HepG2 (cell line): ENCODE results near the gene SUSD3. TPM values are rescaled to one million over a fixed set of nuclear protein-coding genes. Genes with fewer than 3 reads are reported as not detected.

ENCODE experiments used
- ATF5 ChIP-seq: sonication (generic); formaldehyde crosslinking; IDR thresholded peaks from 2 replicates; pipeline ENCODE4 v1.4.0; 2020; ENCODE audit warnings: mild to moderate bottlenecking, low read depth, missing genetic modification reagents
- IKZF4 ChIP-seq: sonication (generic); formaldehyde crosslinking; IDR thresholded peaks from 2 replicates; pipeline ENCODE4 v1.5.1; 2020; ENCODE audit warnings: borderline replicate concordance, mild to moderate bottlenecking, low read depth, missing genetic modification reagents; ENCODE audit errors: not compliant biosample characterization
- MYC ChIP-seq: sonication (generic); formaldehyde crosslinking; IDR thresholded peaks from 2 replicates; pipeline ENCODE4 v1.9.0; 2021; ENCODE audit warnings: missing genetic modification reagents, borderline replicate concordance
- REXO4 ChIP-seq: sonication (generic); formaldehyde crosslinking; IDR thresholded peaks from 2 replicates; pipeline ENCODE4 v1.8.0; 2022; ENCODE audit warnings: missing genetic modification reagents, mild to moderate bottlenecking, borderline replicate concordance
- SOX6 ChIP-seq, 2 experiments: fragments of 450-650 bp in 1 of 2; sonication (generic) in 1 of 2; formaldehyde crosslinking in 1 of 2; IDR thresholded peaks; 2 replicates each; pipeline versions ENCODE4 v1.4.0 to v1.6.1; 2017 to 2020; ENCODE audit warnings: antibody characterized with exemption in 1 of 2, mild to moderate bottlenecking in 1 of 2, missing genetic modification reagents in 1 of 2
- SRSF1 ChIP-seq: fragments of 200-400 bp; formaldehyde crosslinking; optimal IDR thresholded peaks from 2 replicates; pipeline ENCODE3; 2017; ENCODE audit warnings: mild to moderate bottlenecking, low read depth, low read length, moderate library complexity
- ZBTB37 ChIP-seq: sonication (generic); formaldehyde crosslinking; IDR thresholded peaks from 2 replicates; pipeline ENCODE4 v1.4.0; 2020; ENCODE audit warnings: mild to moderate bottlenecking, missing genetic modification reagents
- ZNF207 ChIP-seq: fragments of 450-650 bp; IDR thresholded peaks from 2 replicates; pipeline ENCODE4 v1.6.1; 2016; ENCODE audit warnings: antibody characterized with exemption, borderline replicate concordance
- ZNF468 ChIP-seq: sonication (generic); formaldehyde crosslinking; IDR thresholded peaks from 2 replicates; pipeline ENCODE4 v1.8.0; 2022; ENCODE audit warnings: mild to moderate bottlenecking, moderate library complexity, missing genetic modification reagents
- ZNF574 ChIP-seq: sonication (generic); formaldehyde crosslinking; IDR thresholded peaks from 2 replicates; pipeline ENCODE4 v1.4.0; 2020; ENCODE audit warnings: missing genetic modification reagents
- ZNF83 ChIP-seq: sonication (generic); formaldehyde crosslinking; IDR thresholded peaks from 2 replicates; pipeline ENCODE4 v1.4.0; 2020; ENCODE audit warnings: missing genetic modification reagents, mild to moderate bottlenecking, borderline replicate concordance
- polyA plus RNA-seq, 8 experiments: library from polyadenylated mRNA; depleted of rRNA in 3 of 8; stranded (reverse) in 7 of 8; unstranded in 1 of 8; fragments of >200 nt; fragmentation: Illumina TruSeq in 4 of 8; extraction: Trizol in 4 of 8; gene quantifications; 2 replicates each; pipeline versions ENCODE4 v1.2.1 to v1.2.3, GENCODE V29; 2011 to 2016; ENCODE audit warnings: low read depth in 4 of 8, missing spikeins in 1 of 8, mixed read lengths in 1 of 8; ENCODE audit not compliant: insufficient read depth in 1 of 8
- total RNA-seq, 5 experiments: library from RNA; depleted of rRNA; stranded (reverse); fragments of >200 nt; fragmentation: Illumina TruSeq; extraction: Trizol; gene quantifications; 2 replicates each; pipeline ENCODE4 v1.2.3, GENCODE V29; 2016; ENCODE audit warnings: low read depth in 1 of 5

The SUSD3 gene
- total and polyA plus RNA-seq, 2 of the 13 experiments (the other 11 are each of a cell fraction or from before 2014, with no cell fraction given) = 7.0 to 9.1 TPM

GRCh38 chr9:93061791-93062763 is 3.6 kb downstream of the SUSD3 start (continued):
- TF ChIP-seq SRSF1 = no peak
- no peak for TF ChIP-seq ATF5
- TF ChIP-seq REXO4 = no peak
- no peak for TF ChIP-seq ZBTB37
- no peak for TF ChIP-seq ZNF468
- peak; percentile 61 for TF ChIP-seq ZNF574 (CRISPR knock-in tag)
- no peak for TF ChIP-seq ZNF83 (CRISPR knock-in tag)
- TF ChIP-seq MYC = peak; percentile 55; the same call in 1 of the 2 replicates
- TF ChIP-seq ZNF207 = no peak
- no peak for TF ChIP-seq SOX6 (IDR thresholded peaks at IDR 0.05)
- peak; percentile 81 for TF ChIP-seq SOX6 (CRISPR knock-in tag; IDR thresholded peaks at IDR 0.05)
- no peak for TF ChIP-seq IKZF4 (CRISPR knock-in tag)
